ENCODE measurements around the gene NDUFAF5.

NDUFAF5 gene

GRCh38 chr20:13778827-13779226 is 6.0 kb upstream of the NDUFAF5 start:
- DNase-seq, result no peak

- DNase-seq, result no peak
Observed at GRCh38 chr20:13783528-13783927, 1.3 kb upstream of the NDUFAF5 start.

- peak; percentile 45 for DNase-seq
Observed at GRCh38 chr20:13784271-13784892, 446 bp upstream of the NDUFAF5 start.

- DNase-seq, result no peak
Observed at GRCh38 chr20:13786143-13786828, 1.5 kb downstream of the NDUFAF5 start.

GRCh38 chr20:13788167-13788834 is 3.5 kb downstream of the NDUFAF5 start:
- peak; percentile 64 for DNase-seq

- DNase-seq, result no peak
Observed at GRCh38 chr20:13790708-13791107, 5.9 kb downstream of the NDUFAF5 start.

GRCh38 chr20:13791540-13792459 is 7.0 kb downstream of the NDUFAF5 start:
- no peak for DNase-seq

GRCh38 chr20:13793001-13793400 is 8.2 kb downstream of the NDUFAF5 start:
- no peak for DNase-seq

- DNase-seq, result no peak
Observed at GRCh38 chr20:13794667-13795066, 9.8 kb downstream of the NDUFAF5 start.

GRCh38 chr20:13799040-13799439 is 14.2 kb downstream of the NDUFAF5 start:
- no peak for DNase-seq

GRCh38 chr20:13799974-13800373 is 15.1 kb downstream of the NDUFAF5 start:
- no peak for DNase-seq

GRCh38 chr20:13800728-13801134 is 15.9 kb downstream of the NDUFAF5 start:
- DNase-seq, result no peak

GRCh38 chr20:13809373-13809772 is 24.5 kb downstream of the NDUFAF5 start:
- DNase-seq, result no peak

GRCh38 chr20:13809855-13810254 is 25.0 kb downstream of the NDUFAF5 start:
- DNase-seq, result no peak

GRCh38 chr20:13810446-13810845 is 25.6 kb downstream of the NDUFAF5 start:
- DNase-seq, result no peak

GRCh38 chr20:13813910-13814309 is 29.1 kb downstream of the NDUFAF5 start:
- DNase-seq, result no peak

GRCh38 chr20:13814672-13815071 is 29.8 kb downstream of the NDUFAF5 start:
- no peak for DNase-seq

GRCh38 chr20:13816757-13817156 is 31.9 kb downstream of the NDUFAF5 start:
- DNase-seq, result no peak

GRCh38 chr20:13817342-13817741 is 32.5 kb downstream of the NDUFAF5 start:
- no peak for DNase-seq

GRCh38 chr20:13819885-13820645 is 35.2 kb downstream of the NDUFAF5 start:
- peak; percentile 61 for DNase-seq

GRCh38 chr20:13821876-13822275 is 37.0 kb downstream of the NDUFAF5 start:
- no peak for DNase-seq

GRCh38 chr20:13822459-13822858 is 37.6 kb downstream of the NDUFAF5 start:
- DNase-seq, result peak; percentile 40
